GM18511 (cell line): Measurements from ENCODE around the gene DAZAP2.
"Not testable (repeated sequence)": the region's sequence is repeated elsewhere in the genome, so short reads cannot be mapped to it uniquely, and the experiment has no call there.

Source experiments
- ATAC-seq: cut with Tn5 transposase; IDR thresholded peaks from one replicate; pipeline ENCODE4 v1.9.1; 2021; ENCODE audit warnings: mild to moderate bottlenecking, moderate library complexity; ENCODE audit not compliant: unreplicated experiment

DAZAP2 gene

DNA sequence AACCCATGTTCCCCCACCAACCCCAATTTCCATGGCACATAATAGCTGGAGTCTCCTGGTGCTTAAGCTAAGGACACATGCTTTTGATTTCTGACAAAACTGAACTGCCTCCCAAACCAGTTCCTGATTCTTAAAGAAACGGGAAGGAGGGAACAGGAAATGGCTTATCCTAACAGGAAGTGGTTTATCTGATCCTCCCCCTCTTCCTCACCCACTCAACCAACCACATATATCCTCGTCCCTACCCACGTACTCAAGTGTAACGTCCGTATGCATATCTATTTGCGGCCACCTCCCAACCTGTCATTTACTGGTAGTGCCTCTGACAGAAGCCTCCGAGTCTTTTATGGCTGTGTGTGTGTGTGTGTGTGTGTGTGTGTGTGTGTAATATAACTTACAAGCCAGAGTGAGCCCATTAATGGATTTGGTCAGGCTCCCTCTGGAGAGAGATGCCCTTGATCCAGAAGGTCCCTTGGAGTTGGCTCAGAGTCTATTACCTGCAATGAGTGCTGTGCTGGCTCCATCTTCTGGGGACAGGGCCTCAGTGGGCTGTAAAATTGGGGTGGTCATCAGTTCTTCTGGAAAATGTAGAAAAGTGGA lies 7.7 kb downstream of the DAZAP2 start:
- no peak for ATAC-seq

DNA sequence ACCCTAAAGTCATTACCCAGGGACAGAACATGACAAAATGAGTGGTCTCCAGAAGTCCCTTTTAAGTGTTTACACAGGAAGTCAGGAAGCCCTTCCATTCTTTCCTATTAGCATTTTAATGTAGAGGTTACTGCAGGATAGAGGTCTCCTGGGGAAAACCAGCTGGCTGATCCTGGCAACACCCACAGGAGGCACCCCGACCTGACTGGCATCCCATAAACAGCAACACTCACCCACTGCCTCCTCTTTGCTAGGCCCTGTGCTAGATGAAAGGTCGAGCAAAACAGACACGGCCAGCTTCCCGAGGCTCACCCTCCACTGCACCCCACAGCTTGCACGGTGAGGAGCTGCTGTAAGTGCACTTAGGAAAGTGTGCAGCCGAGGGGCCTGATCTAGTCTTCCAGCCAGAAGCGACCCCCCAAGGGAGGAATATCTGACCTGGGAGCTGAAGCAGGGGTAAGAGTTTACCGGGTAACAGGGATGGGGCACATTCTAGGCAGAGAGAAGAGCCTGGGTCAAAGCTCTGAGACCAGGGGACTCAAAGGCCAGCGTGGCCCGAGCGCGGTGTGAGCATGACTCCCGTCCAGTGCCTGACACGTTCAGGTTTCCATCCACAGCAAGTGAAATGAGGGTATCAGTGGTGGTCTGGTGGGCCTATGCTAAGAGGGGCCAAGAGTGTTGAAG lies 9.0 kb downstream of the DAZAP2 start:
- no peak for ATAC-seq

DNA sequence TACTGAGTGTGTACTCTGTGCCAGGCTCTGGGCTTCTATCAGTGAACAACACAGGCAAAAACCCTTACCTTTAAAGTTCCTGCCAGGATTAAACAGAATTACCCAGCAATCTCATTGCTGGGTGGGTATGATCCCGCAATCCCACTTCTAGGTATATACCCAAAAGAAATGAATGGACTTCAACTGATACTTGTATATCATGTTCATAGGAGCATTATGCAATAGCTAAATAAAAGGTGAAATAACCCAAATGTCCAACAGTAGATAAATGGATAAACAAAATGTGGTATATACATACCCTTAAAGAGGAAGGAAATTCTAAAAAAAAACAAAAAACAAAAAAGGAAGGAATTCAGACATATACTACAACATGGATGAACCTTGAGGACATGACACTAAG lies 14.7 kb downstream of the DAZAP2 start:
- ATAC-seq, result no peak

DNA sequence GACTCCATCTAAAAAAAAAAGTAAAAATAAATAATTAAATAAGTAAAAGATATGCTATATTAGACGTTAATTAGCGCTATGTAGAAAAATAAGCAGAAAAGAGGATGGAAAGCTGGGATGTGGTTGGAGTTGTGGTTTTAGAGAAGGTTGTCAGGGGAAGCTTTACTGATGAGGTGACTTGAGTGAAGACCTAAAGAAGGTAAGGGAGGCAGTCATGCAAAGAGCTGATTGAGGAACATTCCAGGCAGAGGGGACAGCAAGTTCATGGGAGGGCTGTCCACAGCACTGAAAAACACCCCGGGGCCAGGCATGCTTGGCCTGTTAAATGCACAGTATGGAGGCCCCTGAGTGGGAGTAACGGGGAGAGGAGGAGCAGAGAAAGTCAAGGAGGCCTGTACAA lies 15.9 kb downstream of the DAZAP2 start:
- ATAC-seq, result no peak

DNA sequence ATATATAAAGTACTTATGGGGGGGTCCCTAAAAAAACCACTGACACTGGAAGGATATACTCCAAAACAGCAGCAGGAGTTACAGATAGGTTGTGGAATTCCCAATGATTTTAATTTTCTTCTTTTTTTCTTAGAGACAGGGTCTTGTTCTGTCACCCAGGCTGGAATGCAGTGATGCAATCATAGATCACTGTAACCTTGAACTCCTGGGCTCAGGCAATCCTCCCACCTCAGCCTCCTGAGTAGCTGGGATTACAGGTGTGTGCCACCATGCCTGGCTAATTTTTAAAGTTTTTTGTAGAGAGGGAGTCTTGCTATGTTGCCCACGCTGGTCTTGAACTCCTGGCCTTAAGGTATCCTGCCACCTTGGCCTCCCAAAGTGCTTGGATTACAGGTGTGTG lies 21.0 kb downstream of the DAZAP2 start:
- not testable (repeated sequence) for ATAC-seq

DNA sequence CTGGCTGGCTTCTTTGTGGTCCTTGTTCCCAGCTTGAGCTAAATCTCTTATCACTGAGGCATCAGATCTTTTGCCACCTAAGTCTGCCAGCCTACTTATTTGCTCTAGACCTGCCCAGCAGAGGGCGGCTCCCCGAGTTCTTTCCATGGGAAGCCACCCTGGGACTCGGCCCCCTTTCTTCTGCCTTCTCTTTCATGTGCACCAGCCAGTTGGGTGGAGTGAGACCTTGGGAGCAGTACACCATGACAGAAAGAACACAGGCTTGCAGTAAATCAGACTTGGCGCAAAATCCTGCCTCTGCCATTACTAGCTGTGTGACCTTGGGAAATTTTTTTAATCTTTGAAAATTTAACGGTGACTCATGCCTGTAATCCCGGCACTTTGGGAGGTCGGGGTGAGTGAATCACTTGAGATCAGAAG lies 24.1 kb downstream of the DAZAP2 start:
- ATAC-seq, result no peak

DNA sequence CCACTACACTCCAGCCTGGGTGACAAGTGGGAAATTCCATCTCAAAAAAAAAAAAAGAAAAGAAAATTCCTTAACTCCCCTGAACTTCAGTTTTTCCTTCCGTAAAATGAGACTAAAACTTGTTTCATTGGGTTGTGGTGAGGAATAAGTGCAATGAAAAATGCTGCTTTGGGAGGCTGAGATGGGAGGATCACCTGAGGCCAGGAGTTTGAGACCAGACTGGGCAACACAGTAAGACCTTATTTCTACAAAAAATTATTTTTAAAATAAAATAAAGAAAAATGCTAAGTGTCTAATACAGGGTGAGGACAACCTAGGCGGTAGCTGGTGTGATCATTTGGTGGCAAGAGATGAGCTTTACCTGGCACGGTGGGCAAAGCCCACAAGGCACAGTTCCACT lies 24.7 kb downstream of the DAZAP2 start:
- ATAC-seq, result no peak

DNA sequence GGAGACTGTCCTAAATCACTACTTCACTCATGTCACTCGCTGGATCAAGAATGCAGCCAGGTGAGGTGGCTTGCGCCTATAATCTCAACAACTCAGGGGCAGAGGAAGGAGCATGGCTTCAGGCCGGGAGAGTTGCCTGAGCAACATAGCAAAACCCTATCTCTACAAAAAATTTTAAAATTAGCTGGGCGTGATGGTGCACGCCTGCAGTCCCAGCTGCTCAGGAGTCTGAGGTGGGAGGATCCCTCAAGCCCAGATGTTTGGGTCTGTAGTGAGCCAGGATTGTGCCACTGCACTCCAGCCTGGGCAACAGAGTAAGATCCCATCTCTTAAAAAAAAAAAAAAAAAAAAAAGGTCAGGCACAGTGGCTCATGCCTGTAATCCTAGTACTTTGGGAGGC lies 25.7 kb downstream of the DAZAP2 start:
- ATAC-seq, result no peak

DNA sequence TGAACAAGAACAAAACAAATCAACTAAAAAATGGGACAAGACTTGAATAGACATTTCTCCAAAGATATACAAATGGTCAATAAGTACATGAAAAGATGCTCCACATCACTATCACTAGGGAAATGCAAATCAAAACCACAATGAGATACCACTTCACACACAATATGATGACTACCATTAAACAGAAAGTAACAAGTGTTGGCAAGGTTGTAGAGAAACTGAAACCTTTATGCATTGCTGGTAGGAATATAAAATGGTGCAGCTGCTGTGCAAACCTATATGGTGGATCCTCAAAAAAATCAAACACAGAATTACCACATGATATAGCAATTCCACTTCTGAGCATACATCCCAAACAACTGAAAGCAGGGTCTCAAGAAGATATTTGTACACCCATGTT lies 26.4 kb downstream of the DAZAP2 start:
- no peak for ATAC-seq

DNA sequence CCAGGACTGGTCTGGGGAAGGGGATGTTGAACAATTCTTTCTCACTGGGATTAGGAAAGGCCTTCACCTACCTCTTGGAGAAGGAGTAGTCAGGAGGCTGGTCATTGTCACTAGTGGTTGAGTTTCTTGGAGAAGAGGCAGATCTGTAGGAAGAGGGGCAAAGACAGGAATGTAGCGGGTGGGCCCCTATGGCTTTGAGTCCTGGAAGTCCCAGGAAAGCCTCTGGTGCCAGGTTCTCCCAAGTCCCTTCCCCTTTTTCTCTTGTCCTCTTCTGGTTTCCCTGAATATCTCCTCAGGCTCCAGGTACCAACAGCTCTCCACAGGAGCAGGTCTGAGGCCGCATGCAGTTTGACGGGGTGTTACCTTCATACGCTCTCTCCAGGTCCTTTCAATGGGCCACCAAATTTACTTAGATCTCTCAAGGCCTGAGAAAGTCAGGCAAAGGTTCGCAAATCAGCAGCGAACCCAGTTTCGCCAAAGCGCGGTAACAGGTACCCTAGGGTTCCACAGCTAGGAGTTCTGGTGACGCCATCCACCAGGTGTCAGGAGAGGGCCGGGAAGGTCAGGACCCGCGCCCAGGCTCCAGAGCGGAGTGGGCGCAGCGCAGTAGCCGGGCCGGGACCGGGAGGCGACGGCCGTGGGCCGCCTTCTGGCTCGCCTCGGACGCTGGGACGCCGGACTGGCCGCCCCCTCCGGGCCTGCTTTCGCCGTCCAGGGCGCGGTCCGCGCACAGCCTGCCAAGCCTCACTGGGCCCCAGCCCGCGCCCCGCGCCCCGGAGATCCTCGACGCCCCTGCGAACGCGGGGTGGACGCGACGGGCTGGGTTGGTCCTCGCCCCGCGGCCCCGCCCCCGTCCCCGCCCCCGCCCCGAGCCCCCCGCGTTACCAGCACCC lies 30.8 kb downstream of the DAZAP2 start:
- ATAC-seq, result peak; percentile 33

DNA sequence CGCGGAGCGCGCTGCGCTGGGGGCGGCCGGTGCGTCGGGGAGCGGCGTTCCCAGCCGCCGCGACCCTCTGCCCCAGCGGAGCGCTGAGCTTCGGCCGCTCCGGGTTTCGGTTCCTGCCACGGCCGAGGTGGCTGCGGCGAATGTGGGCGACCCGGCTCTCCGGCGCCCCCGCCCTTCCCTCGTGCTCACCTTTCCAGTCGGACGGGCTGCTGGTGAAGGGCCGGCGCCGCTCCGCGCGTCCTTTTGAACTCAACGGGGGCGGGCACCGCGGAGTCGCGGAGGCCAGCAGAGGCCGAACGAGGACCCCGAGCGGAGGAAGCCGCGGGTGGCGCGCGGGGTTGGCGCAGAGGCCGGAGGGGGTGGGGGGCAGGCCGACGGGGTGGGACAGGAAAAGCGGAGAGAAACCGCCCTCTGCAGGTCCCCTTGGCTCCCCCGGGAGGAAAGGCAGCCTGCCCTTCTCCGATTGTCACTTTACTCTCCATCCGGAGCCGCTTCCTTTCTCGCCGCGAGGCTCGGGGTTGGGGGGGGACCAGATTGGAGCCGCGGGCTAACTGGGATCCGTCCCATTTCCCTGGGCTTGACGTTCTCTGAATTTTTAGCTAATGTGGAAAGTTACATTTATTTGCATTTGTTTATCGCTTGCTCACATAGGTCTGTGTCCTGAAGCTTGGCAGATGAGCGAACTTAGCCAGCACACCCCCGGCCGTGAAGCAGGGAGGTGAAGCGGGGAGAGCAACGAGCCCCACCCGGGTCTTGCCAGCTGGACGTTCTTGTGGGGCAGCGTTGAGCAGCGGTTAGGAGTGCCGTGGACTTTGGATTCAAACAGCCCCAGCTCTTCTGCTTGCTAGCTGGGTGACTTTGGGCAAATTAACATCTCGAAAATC lies 31.7 kb downstream of the DAZAP2 start, which contains the start of gene SMAGP:
Gene SMAGP, minus strand, starts transcription at position 349 of the 884 bp plus-strand sequence. CDS start 1,137 bp downstream, outside the sequence.
- peak; percentile 78 for ATAC-seq

DNA sequence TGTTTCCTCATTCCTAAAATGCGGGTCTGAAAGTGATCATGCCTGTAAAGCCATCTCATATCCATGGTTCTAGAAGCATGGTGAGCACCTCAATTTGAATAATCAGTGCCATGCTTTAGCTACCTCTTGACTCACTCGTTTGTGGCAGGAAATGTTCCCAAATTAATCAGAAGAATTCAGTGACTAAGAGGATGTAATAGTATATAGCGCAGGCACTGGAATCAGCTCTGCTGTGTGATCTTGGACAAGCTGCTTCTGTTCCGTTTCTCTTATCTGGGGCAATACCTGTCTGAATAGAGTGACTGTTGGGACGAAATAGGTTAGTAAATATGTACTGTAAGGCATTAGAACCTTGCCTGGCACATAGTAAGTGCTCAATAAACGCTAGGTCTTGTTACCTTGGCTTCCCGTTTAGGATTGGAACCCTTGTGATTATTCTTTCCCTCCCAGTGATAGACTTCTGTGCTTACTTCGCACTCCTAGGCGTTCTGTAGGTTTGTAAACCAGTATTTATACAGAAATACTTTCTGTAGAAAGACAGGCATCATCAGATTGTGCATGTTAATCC lies 32.4 kb downstream of the DAZAP2 start:
- no peak for ATAC-seq

DNA sequence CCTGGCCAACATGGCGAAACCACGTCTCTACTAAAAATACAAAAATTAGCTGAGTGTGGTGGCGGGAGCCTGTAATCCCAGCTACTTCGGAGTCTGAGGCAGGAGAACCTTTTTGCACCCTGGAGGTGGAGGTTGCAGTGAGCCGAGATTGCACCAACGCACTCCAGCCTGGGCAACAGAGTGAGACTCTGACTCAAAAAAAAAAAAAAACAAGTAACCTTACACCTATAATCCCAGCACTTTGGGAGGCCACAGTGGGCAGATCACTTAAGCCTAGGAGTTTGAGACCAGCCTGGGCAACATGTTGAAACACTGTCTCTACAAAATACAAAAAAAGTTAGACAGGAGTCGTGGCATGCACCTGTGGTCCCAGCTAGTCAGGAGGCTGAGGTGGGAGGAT lies 34.2 kb downstream of the DAZAP2 start:
- not testable (repeated sequence) for ATAC-seq

DNA sequence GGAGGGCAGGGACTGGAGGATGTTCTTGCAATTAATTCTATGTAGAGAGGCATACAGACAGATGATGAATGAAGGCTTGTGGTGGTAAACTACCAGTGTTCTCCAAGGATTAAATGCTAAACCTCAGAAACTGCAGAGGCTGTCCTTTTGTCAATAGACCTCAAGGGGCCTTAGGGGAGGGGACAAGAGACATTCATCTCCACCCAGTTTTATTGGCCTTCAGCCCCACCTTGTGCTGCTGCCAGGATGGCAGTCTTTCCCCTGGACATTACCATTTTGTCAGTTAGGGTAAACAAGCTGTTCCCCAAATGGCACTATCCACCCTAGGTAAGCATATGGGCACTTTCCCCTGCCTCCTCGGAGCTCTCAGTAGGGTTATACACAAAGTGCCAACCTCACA lies 36.5 kb downstream of the DAZAP2 start:
- ATAC-seq, result no peak

DNA sequence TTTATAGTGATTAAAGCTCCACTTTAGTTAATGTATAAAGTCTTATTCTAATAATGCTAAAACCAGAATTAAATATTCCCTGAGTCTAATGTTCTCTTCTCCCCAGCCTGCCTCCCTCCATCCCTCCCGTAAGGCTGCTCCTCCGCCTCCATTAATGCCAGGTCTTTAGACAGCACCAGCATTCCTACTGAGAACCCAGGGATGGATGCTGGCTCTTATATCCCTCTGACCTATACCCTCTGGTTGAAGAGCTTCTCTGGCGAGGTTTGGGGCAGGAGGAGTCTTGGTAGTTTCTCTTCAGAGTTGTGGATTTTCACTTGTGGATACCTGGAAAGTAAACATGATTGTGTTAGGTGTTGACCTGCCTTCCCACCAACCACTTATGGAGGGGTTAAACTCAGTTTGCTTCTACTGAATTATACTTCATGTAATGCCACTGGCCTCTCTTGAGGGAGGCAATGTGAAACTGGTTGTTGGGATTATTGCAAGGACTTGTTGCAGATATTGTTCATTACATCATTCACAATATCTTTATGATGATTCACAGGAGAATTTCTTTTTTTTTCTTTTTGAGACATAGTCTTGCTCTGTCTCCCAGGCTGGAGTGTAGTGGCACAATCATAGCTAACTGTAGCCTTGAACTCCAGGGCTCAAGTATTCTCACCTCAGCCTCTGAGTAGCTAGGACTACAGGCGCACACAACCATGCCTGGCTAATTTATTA lies 42.7 kb downstream of the DAZAP2 start:
- no peak for ATAC-seq

DNA sequence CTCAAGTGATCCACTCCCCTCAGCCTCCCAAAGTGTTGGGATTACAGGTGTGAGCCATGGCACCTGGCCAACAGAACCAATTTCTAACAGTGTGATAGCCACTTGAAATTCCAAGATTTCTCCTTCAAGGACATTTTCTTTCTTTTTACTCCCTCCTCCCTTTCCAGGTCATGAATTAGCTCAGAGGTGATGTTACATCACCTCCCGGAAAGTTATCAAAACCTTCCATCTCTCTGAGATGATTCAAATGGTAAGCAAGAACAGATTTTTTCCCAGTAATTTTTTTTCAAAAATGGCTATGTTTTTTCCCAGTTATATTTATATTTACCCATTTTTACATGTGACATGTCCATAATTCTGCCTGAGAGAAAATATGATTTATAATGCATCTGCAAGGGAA lies 47.2 kb downstream of the DAZAP2 start:
- ATAC-seq, result no peak

DNA sequence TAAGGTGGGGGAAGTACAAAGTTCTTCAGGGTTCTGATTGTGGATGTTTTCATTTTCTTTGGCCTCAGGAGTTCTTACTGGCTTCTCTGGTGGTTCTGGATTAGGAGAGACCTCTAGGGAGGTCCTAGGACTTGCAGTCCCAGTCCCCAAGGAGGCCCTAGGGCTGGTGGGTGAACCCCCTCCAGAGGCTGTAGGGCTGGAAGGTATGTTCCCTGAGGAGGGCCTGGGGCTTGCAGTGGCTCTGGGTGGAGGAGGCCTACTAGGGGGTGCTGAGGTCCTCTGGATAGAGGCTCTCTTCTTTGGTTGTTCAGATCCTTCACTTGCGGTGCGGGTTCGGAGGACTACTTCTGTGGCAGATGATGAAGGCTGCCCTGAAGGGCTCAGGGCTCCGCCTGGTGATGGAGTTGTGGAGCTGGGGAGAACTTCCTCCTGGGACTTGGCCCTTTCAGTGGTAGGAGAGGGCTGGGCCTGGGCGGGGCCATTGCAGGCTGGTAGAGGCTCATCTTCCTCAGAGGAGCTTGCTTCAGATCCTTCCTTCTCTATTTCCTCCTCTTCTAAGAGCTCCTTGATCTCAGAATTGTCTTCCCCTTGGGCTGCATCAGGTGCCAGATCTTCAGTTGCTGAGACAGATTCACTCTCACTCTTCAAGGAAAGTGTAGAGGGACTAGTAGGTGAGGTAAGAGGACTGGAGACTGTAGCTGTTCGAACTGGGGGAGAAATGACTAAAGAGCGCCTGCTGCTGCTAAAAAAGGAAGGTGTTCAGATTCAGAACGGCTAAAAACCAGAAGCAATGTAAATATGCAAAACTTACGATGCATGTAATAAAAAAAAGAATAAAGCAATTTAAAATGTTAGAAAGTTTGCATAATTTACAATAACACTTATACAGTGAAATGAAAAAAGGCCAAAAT lies 53.2 kb downstream of the DAZAP2 start:
- ATAC-seq, result not testable (repeated sequence)
